ENCODE data around the gene AKAP8.

GRCh38 chr19:15371119-15371518 is 8.5 kb downstream of the AKAP8 start:
- TF ChIP-seq CTCF (IDR thresholded peaks at IDR 0.05; ENCODE audit: poor library complexity) (no peak), EZH2 (IDR thresholded peaks at IDR 0.05; ENCODE audit: borderline replicate concordance) (no peak), EZH2phosphoT487 (IDR thresholded peaks at IDR 0.05; ENCODE audit: low read depth, severe bottlenecking, unreplicated experiment) (no peak)
